ENCODE data around the gene CYP2A6.
"Not testable (repeated sequence)": the region's sequence is repeated elsewhere in the genome, so short reads cannot be mapped to it uniquely, and the experiment has no call there.

GRCh38 chr19:40879349-40879748 lies 29.1 kb upstream of the CYP2A6 start:
- not testable (repeated sequence) for TF ChIP-seq CTCF (conservative IDR thresholded peaks at IDR 0.05; ENCODE audit: low read depth in 2 of 2); ZNF114 (CRISPR knock-in tag; IDR thresholded peaks at IDR 0.05); EZH2 (IDR thresholded peaks at IDR 0.05; ENCODE audit: low read depth, unreplicated experiment); POLR2AphosphoS5 (IDR thresholded peaks at IDR 0.05; ENCODE audit: low read depth); REST (IDR thresholded peaks at IDR 0.05; ENCODE audit: unreplicated experiment); EZH2phosphoT487 (IDR thresholded peaks at IDR 0.05; ENCODE audit: unreplicated experiment); ZNF331 (CRISPR knock-in tag; IDR thresholded peaks at IDR 0.05; ENCODE audit: low read depth); STAT1 (IDR thresholded peaks at IDR 0.05; ENCODE audit: unreplicated experiment); JUNB (IDR thresholded peaks at IDR 0.05; ENCODE audit: unreplicated experiment); CREB1 (CRISPR knock-in tag; IDR thresholded peaks at IDR 0.05; ENCODE audit: low read depth); ETS1 (IDR thresholded peaks at IDR 0.05); NANOG (IDR thresholded peaks at IDR 0.05; ENCODE audit: borderline replicate concordance)

All from GM23338 (cell line).